Epithelial cell of esophagus (primary cell): ENCODE measurements around the gene DOCK3.
"Not testable (repeated sequence)": the region's sequence is repeated elsewhere in the genome, so short reads cannot be mapped to it uniquely, and the experiment has no call there.

ENCODE experiments used
- DNase-seq: peaks from one replicate; pipeline ENCODE4 v3.0.0; 2010; ENCODE audit warnings: low read depth
- H3K4me3 ChIP-seq: 2 replicates; pipeline ENCODE4 v1.5.1; 2011; ENCODE audit warnings: mild to moderate bottlenecking, low read length, control low read depth
- TF ChIP-seq, protein P1 (sequence below): IDR thresholded peaks from 2 replicates; pipeline ENCODE4 v1.5.1; 2011; ENCODE audit warnings: low read depth, mild to moderate bottlenecking, low read length, control low read depth, inconsistent platforms; ENCODE audit not compliant: insufficient read depth; ENCODE audit errors: missing control alignments

Gene DOCK3

DNA sequence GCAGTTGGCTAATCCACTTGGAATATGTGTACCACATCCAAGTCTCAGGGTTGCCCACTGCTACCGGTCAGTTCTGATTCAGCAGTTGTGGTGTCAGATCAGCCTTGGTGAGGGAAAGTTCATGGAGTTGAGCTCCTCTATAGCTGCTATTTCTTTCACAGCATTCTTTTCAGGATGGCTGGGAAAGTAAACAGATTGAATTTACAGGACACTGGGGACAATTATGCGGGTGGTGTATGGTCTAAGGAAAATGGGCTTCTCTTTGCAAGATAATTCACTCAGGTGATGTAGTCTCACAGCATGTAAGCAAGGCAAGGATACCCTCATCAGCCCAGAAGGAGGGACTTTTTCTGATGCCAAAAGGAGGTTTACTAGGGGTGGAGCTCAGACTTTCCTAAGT is 249.9 kb downstream of the DOCK3 start:
- TF ChIP-seq, protein P1, sequence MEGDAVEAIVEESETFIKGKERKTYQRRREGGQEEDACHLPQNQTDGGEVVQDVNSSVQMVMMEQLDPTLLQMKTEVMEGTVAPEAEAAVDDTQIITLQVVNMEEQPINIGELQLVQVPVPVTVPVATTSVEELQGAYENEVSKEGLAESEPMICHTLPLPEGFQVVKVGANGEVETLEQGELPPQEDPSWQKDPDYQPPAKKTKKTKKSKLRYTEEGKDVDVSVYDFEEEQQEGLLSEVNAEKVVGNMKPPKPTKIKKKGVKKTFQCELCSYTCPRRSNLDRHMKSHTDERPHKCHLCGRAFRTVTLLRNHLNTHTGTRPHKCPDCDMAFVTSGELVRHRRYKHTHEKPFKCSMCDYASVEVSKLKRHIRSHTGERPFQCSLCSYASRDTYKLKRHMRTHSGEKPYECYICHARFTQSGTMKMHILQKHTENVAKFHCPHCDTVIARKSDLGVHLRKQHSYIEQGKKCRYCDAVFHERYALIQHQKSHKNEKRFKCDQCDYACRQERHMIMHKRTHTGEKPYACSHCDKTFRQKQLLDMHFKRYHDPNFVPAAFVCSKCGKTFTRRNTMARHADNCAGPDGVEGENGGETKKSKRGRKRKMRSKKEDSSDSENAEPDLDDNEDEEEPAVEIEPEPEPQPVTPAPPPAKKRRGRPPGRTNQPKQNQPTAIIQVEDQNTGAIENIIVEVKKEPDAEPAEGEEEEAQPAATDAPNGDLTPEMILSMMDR, result no peak
- no peak for DNase-seq
- no peak overlapping the region for H3K4me3 ChIP-seq

DNA sequence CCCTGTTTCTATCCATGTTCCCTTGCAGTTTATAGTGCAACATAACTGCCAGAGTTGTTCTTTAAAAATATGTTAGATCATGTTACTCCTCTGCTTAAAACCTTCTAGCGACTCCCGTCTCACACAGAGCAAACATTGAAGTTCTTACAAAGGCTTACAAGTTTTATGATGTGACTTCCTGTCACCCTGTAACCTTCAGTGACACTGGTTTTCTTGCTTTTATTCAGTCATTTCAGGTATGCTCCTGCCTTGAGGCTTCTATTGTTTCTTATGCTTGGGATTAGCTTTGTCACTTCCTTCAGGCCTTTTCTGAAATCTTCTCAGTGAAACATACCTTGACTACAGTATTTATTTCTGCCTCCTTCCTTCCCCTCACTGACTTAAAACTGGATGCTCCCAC is 252.1 kb downstream of the DOCK3 start:
- TF ChIP-seq, protein P1, result no peak
- no peak for DNase-seq

DNA sequence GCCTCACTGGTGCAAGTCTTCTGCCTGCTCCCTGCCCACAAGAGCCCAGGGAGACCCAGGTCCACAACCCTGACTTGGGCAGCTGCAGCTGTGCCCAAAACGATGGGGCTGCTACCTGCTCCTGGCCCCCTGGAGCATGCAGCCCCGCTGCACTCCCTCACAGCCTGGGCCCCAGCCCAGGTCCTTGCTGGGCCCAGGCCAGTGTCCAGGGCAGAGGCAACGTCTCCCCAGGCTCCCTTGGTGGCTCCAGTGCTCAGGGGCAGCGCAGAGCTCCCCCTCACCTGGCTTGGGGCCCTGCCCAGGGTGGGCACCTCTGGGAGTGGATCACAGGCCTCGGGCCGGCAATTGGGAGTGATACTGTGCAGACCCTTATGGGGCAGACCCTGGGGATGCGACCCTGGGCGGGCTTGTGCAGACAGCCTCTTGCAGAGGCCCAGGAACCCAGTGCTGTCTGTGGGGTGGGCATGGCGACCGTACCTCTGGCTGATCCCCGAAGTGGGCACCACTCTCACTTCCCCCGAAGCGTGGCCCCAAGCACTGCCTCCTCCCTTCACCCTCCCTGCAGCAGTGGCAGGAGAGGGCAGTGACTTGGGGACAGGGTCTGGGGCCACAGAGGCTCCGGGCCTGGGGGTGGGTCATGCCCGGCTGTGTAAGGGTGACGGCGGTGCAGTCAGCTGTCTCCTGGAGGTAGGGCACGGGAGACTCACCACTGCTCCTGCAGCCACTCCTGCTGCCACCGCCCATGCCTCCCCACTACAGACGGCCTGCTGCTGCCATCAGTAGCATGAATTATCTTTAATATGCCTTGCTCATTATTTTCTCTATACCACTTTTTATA is 255.9 kb downstream of the DOCK3 start:
- DNase-seq, result no peak
- TF ChIP-seq, protein P1, result no peak
- H3K4me3 ChIP-seq, result no peak overlapping the region

More for the DNA sequence above, 252.1 kb downstream of the DOCK3 start:
- no peak overlapping the region for H3K4me3 ChIP-seq

DNA sequence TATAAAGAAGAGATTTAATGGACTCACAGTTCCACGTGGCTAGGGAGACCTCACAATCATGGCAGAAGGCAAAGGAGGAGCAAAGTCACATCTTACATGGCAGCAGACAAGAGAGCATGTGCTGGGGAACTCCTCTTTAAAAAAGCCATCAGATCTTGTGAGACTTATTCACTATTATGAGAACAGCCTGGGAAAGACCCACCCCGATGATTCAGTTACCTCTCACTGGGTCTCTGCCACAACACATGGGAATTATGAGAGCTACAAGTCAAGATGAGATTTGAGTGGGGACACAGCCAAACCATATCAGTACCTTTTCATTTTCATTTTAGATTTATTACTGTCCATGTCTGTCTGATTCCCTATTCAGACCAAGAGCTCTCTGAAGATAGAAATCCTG is 258.2 kb downstream of the DOCK3 start:
- H3K4me3 ChIP-seq, DNase-seq: not testable (repeated sequence)

DNA sequence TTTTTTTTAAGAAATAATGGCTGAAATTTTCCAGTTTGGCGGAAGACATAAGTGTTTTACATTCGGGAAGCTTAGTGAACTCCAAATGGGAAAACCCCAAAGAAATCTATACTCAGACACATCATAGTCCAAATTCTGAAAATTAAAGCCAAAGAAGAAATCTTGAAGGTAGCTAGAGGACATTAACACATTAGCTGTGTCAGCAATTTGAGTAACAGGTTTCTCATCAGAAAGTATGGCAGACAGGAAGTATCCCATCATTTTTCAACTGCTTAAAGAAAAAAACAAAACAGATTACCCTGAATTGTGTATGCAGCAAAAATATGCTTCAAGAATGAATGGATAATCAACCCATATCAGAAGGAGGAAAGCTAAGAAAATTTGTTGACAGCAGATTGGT is 261.7 kb downstream of the DOCK3 start:
- TF ChIP-seq, protein P1, result no peak
- no peak for DNase-seq
- no peak overlapping the region for H3K4me3 ChIP-seq

DNA sequence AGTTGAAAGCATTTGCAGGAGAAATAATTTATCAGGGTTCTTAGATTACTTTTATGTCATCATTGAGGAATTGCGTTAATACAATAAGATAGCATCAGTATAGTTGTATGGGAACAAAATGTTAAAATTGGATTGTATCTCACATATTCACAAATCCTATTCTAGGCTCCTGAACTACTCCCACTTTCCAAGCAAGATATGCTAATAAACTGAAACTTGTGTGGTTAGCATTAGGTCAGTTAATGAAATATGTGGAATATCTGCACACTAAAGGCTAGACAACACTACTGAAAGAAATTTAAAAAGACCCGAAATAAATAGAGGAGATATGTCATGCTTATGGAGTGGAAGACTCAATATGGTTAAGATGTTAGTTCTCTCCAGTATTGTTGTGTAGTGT is 272.7 kb downstream of the DOCK3 start:
- DNase-seq, result no peak
- TF ChIP-seq, protein P1, result no peak
- H3K4me3 ChIP-seq, result no peak overlapping the region

DNA sequence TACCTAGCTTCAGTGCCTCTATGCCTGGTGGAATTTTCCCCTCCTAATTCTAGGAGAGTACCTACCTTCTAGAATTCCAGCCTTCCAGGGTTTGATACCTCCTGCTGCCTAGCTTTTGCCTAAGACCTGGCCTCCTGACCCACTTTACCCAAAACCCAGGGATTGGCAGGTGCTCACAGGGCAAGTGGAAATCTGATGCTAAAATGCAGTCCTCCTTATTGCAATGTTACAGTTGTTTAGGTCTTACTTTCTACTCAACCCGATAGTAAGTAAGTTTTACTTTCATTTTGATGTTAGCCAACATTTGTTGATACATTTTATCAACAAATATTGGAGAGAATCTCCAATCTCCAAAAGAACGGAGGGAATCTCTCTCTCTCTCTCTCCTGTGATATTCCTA is 275.9 kb downstream of the DOCK3 start:
- no peak for DNase-seq
- no peak overlapping the region for H3K4me3 ChIP-seq
- TF ChIP-seq, protein P1, result no peak
